ENCODE measurements around the gene PPP1R3F.

Gene PPP1R3F

GRCh38 chrX:49250066-49250465 is 19.5 kb upstream of the PPP1R3F start:
- Histone ChIP-seq H3K4me3 (ENCODE audit: low read length) (no peak overlapping the region), H3K36me3 (ENCODE audit: control insufficient read depth, low read depth, low read length) (peaks cover under 1% of the 10 kb centered on the region), H3K9ac (ENCODE audit: low read length) (no peak overlapping the region), H3K9me3 (ENCODE audit: control insufficient read depth, low read depth, low read length) (peaks cover 5% of the 10 kb centered on the region), H3K27me3 (ENCODE audit: control insufficient read depth, insufficient read depth, low read length) (no peaks in the 10 kb centered on the region), H3K4me1 (ENCODE audit: control insufficient read depth, low read depth, low read length) (no peaks in the 10 kb centered on the region), H3K27ac (ENCODE audit: low read length) (no peak overlapping the region)

- H3K27me3 ChIP-seq (ENCODE audit: control insufficient read depth, insufficient read depth, low read length), result no peaks in the 10 kb centered on the region
- H3K4me3 ChIP-seq (ENCODE audit: low read length), result no peak overlapping the region
- no peak overlapping the region for H3K9ac ChIP-seq (ENCODE audit: low read length)
- H3K36me3 ChIP-seq (ENCODE audit: control insufficient read depth, low read depth, low read length), result no peaks in the 10 kb centered on the region
- H3K9me3 ChIP-seq (ENCODE audit: control insufficient read depth, low read depth, low read length), result peaks cover 5% of the 10 kb centered on the region
- no peaks in the 10 kb centered on the region for H3K4me1 ChIP-seq (ENCODE audit: control insufficient read depth, low read depth, low read length)
- H3K27ac ChIP-seq (ENCODE audit: low read length), result no peak overlapping the region
Observed at GRCh38 chrX:49250578-49250977, 19.0 kb upstream of the PPP1R3F start.

- Histone ChIP-seq H3K4me3 (ENCODE audit: low read length) (no peak overlapping the region), H3K27me3 (ENCODE audit: control insufficient read depth, insufficient read depth, low read length) (no peaks in the 10 kb centered on the region), H3K4me1 (ENCODE audit: control insufficient read depth, low read depth, low read length) (no peaks in the 10 kb centered on the region), H3K9me3 (ENCODE audit: control insufficient read depth, low read depth, low read length) (peaks cover 5% of the 10 kb centered on the region), H3K36me3 (ENCODE audit: control insufficient read depth, low read depth, low read length) (no peaks in the 10 kb centered on the region), H3K27ac (ENCODE audit: low read length) (no peak overlapping the region), H3K9ac (ENCODE audit: low read length) (no peak overlapping the region)
Observed at GRCh38 chrX:49251325-49251724, 18.3 kb upstream of the PPP1R3F start.

GRCh38 chrX:49254639-49255038 is 15.0 kb upstream of the PPP1R3F start:
- Histone ChIP-seq H3K27me3 (ENCODE audit: control insufficient read depth, insufficient read depth, low read length) (no peaks in the 10 kb centered on the region), H3K27ac (ENCODE audit: low read length) (no peak overlapping the region), H3K9me3 (ENCODE audit: control insufficient read depth, low read depth, low read length) (peaks cover 5% of the 10 kb centered on the region), H3K4me3 (ENCODE audit: low read length) (no peak overlapping the region), H3K4me1 (ENCODE audit: control insufficient read depth, low read depth, low read length) (no peaks in the 10 kb centered on the region), H3K9ac (ENCODE audit: low read length) (no peak overlapping the region), H3K36me3 (ENCODE audit: control insufficient read depth, low read depth, low read length) (no peaks in the 10 kb centered on the region)

- Histone ChIP-seq H3K27ac (ENCODE audit: low read length) (no peak overlapping the region), H3K9me3 (ENCODE audit: control insufficient read depth, low read depth, low read length) (peaks cover 9% of the 10 kb centered on the region), H3K9ac (ENCODE audit: low read length) (no peak overlapping the region), H3K4me1 (ENCODE audit: control insufficient read depth, low read depth, low read length) (no peaks in the 10 kb centered on the region), H3K36me3 (ENCODE audit: control insufficient read depth, low read depth, low read length) (no peaks in the 10 kb centered on the region), H3K27me3 (ENCODE audit: control insufficient read depth, insufficient read depth, low read length) (no peaks in the 10 kb centered on the region), H3K4me3 (ENCODE audit: low read length) (no peak overlapping the region)
Observed at GRCh38 chrX:49256268-49256995, 13.2 kb upstream of the PPP1R3F start.

GRCh38 chrX:49257074-49257790 is 12.4 kb upstream of the PPP1R3F start:
- Histone ChIP-seq H3K9ac (ENCODE audit: low read length) (no peak overlapping the region), H3K27ac (ENCODE audit: low read length) (no peak overlapping the region), H3K4me1 (ENCODE audit: control insufficient read depth, low read depth, low read length) (no peaks in the 10 kb centered on the region), H3K4me3 (ENCODE audit: low read length) (no peak overlapping the region), H3K36me3 (ENCODE audit: control insufficient read depth, low read depth, low read length) (no peaks in the 10 kb centered on the region), H3K27me3 (ENCODE audit: control insufficient read depth, insufficient read depth, low read length) (no peaks in the 10 kb centered on the region), H3K9me3 (ENCODE audit: control insufficient read depth, low read depth, low read length) (peaks cover 7% of the 10 kb centered on the region)

- no peaks in the 10 kb centered on the region for H3K27me3 ChIP-seq (ENCODE audit: control insufficient read depth, insufficient read depth, low read length)
- H3K4me1 ChIP-seq (ENCODE audit: control insufficient read depth, low read depth, low read length), result no peaks in the 10 kb centered on the region
- H3K9ac ChIP-seq (ENCODE audit: low read length), result no peak overlapping the region
Observed at GRCh38 chrX:49257846-49258748, 11.5 kb upstream of the PPP1R3F start.

GRCh38 chrX:49258749-49259124 is 10.9 kb upstream of the PPP1R3F start:
- peaks cover 4% of the 10 kb centered on the region for H3K9me3 ChIP-seq (ENCODE audit: control insufficient read depth, low read depth, low read length)
- no peak overlapping the region for H3K27ac ChIP-seq (ENCODE audit: low read length)
- no peak overlapping the region for H3K9ac ChIP-seq (ENCODE audit: low read length)
- no peak overlapping the region for H3K4me3 ChIP-seq (ENCODE audit: low read length)
- H3K4me1 ChIP-seq (ENCODE audit: control insufficient read depth, low read depth, low read length), result no peaks in the 10 kb centered on the region
- H3K27me3 ChIP-seq (ENCODE audit: control insufficient read depth, insufficient read depth, low read length), result no peaks in the 10 kb centered on the region
- H3K36me3 ChIP-seq (ENCODE audit: control insufficient read depth, low read depth, low read length), result no peaks in the 10 kb centered on the region

More at GRCh38 chrX:49257846-49258748, 11.5 kb upstream of the PPP1R3F start:
- H3K4me3 ChIP-seq (ENCODE audit: low read length), result no peak overlapping the region
- H3K27ac ChIP-seq (ENCODE audit: low read length), result no peak overlapping the region
- H3K9me3 ChIP-seq (ENCODE audit: control insufficient read depth, low read depth, low read length), result peaks cover 4% of the 10 kb centered on the region
- no peaks in the 10 kb centered on the region for H3K36me3 ChIP-seq (ENCODE audit: control insufficient read depth, low read depth, low read length)

GRCh38 chrX:49260221-49260985 is 9.2 kb upstream of the PPP1R3F start:
- H3K27ac ChIP-seq (ENCODE audit: low read length), result no peak overlapping the region
- peaks cover 4% of the 10 kb centered on the region for H3K9me3 ChIP-seq (ENCODE audit: control insufficient read depth, low read depth, low read length)
- no peak overlapping the region for H3K9ac ChIP-seq (ENCODE audit: low read length)
- H3K27me3 ChIP-seq (ENCODE audit: control insufficient read depth, insufficient read depth, low read length), result no peaks in the 10 kb centered on the region
- H3K36me3 ChIP-seq (ENCODE audit: control insufficient read depth, low read depth, low read length), result no peaks in the 10 kb centered on the region
- no peak overlapping the region for H3K4me3 ChIP-seq (ENCODE audit: low read length)
- no peaks in the 10 kb centered on the region for H3K4me1 ChIP-seq (ENCODE audit: control insufficient read depth, low read depth, low read length)

GRCh38 chrX:49262603-49263002 is 7.0 kb upstream of the PPP1R3F start:
- Histone ChIP-seq H3K27ac (ENCODE audit: low read length) (no peak overlapping the region), H3K36me3 (ENCODE audit: control insufficient read depth, low read depth, low read length) (no peaks in the 10 kb centered on the region), H3K9me3 (ENCODE audit: control insufficient read depth, low read depth, low read length) (peaks cover 9% of the 10 kb centered on the region), H3K4me1 (ENCODE audit: control insufficient read depth, low read depth, low read length) (no peaks in the 10 kb centered on the region), H3K9ac (ENCODE audit: low read length) (no peak overlapping the region), H3K27me3 (ENCODE audit: control insufficient read depth, insufficient read depth, low read length) (no peaks in the 10 kb centered on the region), H3K4me3 (ENCODE audit: low read length) (no peak overlapping the region)

GRCh38 chrX:49263631-49264030 is 6.0 kb upstream of the PPP1R3F start:
- Histone ChIP-seq H3K9ac (ENCODE audit: low read length) (no peak overlapping the region), H3K4me3 (ENCODE audit: low read length) (no peak overlapping the region), H3K27ac (ENCODE audit: low read length) (no peak overlapping the region), H3K4me1 (ENCODE audit: control insufficient read depth, low read depth, low read length) (peaks cover 4% of the 10 kb centered on the region), H3K27me3 (ENCODE audit: control insufficient read depth, insufficient read depth, low read length) (no peaks in the 10 kb centered on the region), H3K9me3 (ENCODE audit: control insufficient read depth, low read depth, low read length) (peaks cover 9% of the 10 kb centered on the region), H3K36me3 (ENCODE audit: control insufficient read depth, low read depth, low read length) (no peaks in the 10 kb centered on the region)

Data from iPS-18a (cell line).